SK-N-SH treated with all-trans-retinoic acid at 6 μM for 48 hours (cell line): ENCODE results near the gene PPOX.

Experiments
- ATAC-seq: fragments of 200-7000 bp; cut with Tn5 transposase; 3 replicates; pipeline ENCODE4 v1.9.1; 2020; ENCODE audit warnings: mild to moderate bottlenecking, moderate library complexity
- CSDC2 ChIP-seq: fragments of 250-450 bp; sonication (Bioruptor Pico); IDR thresholded peaks from 2 replicates; pipeline ENCODE4 v1.5.0; 2020; ENCODE audit warnings: mild to moderate bottlenecking, moderate library complexity
- ISL1 ChIP-seq: fragments of 250-450 bp; sonication (Bioruptor Pico); IDR thresholded peaks from 2 replicates; pipeline ENCODE4 v2.1.2; 2022; ENCODE audit warnings: mild to moderate bottlenecking, moderate library complexity
- OSR1 ChIP-seq: fragments of 250-450 bp; sonication (Bioruptor Pico); IDR thresholded peaks from 2 replicates; pipeline ENCODE4 v1.8.0; 2022; ENCODE audit warnings: moderate library complexity, mild to moderate bottlenecking, inconsistent platforms
- PPARA ChIP-seq: fragments of 250-450 bp; sonication (Bioruptor Pico); IDR thresholded peaks from 2 replicates; pipeline ENCODE4 v1.5.0; 2020; ENCODE audit warnings: mild to moderate bottlenecking, borderline replicate concordance
- SNAI2 ChIP-seq: fragments of 250-450 bp; sonication (Bioruptor Pico); IDR thresholded peaks from 2 replicates; pipeline ENCODE4 v1.5.0; 2020; ENCODE audit warnings: mild to moderate bottlenecking, moderate library complexity
- TOX ChIP-seq: fragments of 250-450 bp; sonication (Bioruptor Pico); IDR thresholded peaks from 2 replicates; pipeline ENCODE4 v1.8.0; 2021; ENCODE audit warnings: mild to moderate bottlenecking, moderate library complexity, borderline replicate concordance
- ZC3H10 ChIP-seq: fragments of 250-450 bp; sonication (Bioruptor Pico); IDR thresholded peaks from 2 replicates; pipeline ENCODE4 v1.5.1; 2021; ENCODE audit warnings: mild to moderate bottlenecking, moderate library complexity
- ZNF565 ChIP-seq: fragments of 450-650 bp; formaldehyde crosslinking; conservative IDR thresholded peaks from 2 replicates; pipeline ENCODE4 v1.5.0; 2020; ENCODE audit warnings: low read depth, mild to moderate bottlenecking, moderate library complexity
- ZNF70 ChIP-seq: fragments of 450-650 bp; formaldehyde crosslinking; IDR thresholded peaks from 2 replicates; pipeline ENCODE4 v1.5.0; 2020; ENCODE audit warnings: mild to moderate bottlenecking, moderate library complexity
- ZNF8 ChIP-seq: fragments of 450-650 bp; formaldehyde crosslinking; IDR thresholded peaks from 2 replicates; pipeline ENCODE4 v1.5.0; 2020; ENCODE audit warnings: mild to moderate bottlenecking, moderate library complexity
- TF ChIP-seq, protein P1 (sequence below): fragments of 250-450 bp; sonication (Bioruptor Pico); IDR thresholded peaks from 2 replicates; pipeline ENCODE4 v1.5.0; 2020; ENCODE audit warnings: mild to moderate bottlenecking, moderate library complexity
- TF ChIP-seq, protein P2 (sequence below): fragments of 250-450 bp; sonication (Bioruptor Pico); IDR thresholded peaks from 2 replicates; pipeline ENCODE4 v1.5.1; 2020; ENCODE audit warnings: low read depth, mild to moderate bottlenecking, moderate library complexity
- TF ChIP-seq, protein P3 (sequence below): fragments of 250-450 bp; sonication (Bioruptor Pico); IDR thresholded peaks from 2 replicates; pipeline ENCODE4 v1.8.0; 2021; ENCODE audit warnings: low read depth, mild to moderate bottlenecking, moderate library complexity, borderline replicate concordance
- TF ChIP-seq, protein P4 (sequence below): fragments of 250-450 bp; sonication (Bioruptor Pico); IDR thresholded peaks from 2 replicates; pipeline ENCODE4 v1.8.0; 2020; ENCODE audit warnings: mild to moderate bottlenecking, moderate library complexity, borderline replicate concordance
- TF ChIP-seq, protein P5 (sequence below): fragments of 250-450 bp; sonication (Bioruptor Pico); IDR thresholded peaks from 2 replicates; pipeline ENCODE4 v1.5.1; 2021; ENCODE audit warnings: mild to moderate bottlenecking, moderate library complexity

The PPOX gene

DNA sequence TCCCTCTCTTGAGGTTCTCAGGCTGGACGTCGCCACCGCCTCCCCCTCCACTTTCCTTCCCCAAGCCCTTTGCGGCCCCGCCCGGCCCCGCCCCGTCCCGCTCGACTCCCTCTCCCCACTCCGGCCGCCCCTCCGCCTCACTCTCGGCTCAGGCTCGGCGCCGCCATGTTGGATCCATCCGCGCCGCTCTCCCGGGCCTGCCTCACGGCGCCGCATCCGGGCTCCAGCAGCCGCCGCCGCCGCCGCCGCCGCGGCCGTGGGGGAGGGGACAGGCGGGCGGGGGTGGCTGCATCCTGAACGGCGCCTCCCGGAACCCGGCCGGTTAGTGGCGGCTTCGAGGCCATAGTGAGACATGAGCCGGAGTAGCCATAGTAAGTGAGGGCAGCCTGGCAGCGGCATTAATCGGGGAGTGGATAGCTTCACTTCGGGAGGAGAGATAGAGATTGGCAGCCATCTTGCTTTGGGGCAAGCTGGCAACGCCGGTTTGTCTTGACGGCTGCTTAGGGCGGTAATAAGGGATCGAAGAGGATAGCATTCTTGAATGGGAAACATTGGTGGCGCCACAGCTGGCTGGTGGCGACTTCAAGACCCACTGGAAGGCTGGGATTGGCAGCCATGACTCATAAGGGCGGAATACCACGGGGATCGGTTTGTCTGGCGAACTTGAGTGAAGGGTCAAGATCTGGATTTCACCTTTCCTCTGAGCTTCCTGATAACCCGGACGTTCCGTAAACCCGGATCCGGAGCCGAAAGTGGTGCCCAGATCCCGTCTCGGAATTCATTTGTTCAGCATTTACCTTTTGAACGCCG lies 33.6 kb upstream of the PPOX start, which contains the start of gene DEDD:
TSS of gene DEDD (minus strand) at position 258 of the 810 bp plus-strand sequence. CDS start 8,205 bp downstream, outside the sequence.
- TF ChIP-seq ZNF565 (CRISPR knock-in tag) (no peak), OSR1 (no peak), CSDC2 (CRISPR knock-in tag) (peak; percentile 69; the same call in 1 of the 2 replicates), TOX (0 out of 2 replicates have a peak, but pooled peaks have one; percentile 6)
- TF ChIP-seq, protein P1, sequence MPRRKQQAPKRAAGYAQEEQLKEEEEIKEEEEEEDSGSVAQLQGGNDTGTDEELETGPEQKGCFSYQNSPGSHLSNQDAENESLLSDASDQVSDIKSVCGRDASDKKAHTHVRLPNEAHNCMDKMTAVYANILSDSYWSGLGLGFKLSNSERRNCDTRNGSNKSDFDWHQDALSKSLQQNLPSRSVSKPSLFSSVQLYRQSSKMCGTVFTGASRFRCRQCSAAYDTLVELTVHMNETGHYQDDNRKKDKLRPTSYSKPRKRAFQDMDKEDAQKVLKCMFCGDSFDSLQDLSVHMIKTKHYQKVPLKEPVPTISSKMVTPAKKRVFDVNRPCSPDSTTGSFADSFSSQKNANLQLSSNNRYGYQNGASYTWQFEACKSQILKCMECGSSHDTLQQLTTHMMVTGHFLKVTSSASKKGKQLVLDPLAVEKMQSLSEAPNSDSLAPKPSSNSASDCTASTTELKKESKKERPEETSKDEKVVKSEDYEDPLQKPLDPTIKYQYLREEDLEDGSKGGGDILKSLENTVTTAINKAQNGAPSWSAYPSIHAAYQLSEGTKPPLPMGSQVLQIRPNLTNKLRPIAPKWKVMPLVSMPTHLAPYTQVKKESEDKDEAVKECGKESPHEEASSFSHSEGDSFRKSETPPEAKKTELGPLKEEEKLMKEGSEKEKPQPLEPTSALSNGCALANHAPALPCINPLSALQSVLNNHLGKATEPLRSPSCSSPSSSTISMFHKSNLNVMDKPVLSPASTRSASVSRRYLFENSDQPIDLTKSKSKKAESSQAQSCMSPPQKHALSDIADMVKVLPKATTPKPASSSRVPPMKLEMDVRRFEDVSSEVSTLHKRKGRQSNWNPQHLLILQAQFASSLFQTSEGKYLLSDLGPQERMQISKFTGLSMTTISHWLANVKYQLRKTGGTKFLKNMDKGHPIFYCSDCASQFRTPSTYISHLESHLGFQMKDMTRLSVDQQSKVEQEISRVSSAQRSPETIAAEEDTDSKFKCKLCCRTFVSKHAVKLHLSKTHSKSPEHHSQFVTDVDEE (CRISPR knock-in tag): peak; percentile 69
- TF ChIP-seq, protein P2, sequence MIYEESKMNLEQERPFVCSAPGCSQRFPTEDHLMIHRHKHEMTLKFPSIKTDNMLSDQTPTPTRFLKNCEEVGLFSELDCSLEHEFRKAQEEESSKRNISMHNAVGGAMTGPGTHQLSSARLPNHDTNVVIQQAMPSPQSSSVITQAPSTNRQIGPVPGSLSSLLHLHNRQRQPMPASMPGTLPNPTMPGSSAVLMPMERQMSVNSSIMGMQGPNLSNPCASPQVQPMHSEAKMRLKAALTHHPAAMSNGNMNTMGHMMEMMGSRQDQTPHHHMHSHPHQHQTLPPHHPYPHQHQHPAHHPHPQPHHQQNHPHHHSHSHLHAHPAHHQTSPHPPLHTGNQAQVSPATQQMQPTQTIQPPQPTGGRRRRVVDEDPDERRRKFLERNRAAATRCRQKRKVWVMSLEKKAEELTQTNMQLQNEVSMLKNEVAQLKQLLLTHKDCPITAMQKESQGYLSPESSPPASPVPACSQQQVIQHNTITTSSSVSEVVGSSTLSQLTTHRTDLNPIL (CRISPR knock-in tag): no peak
- TF ChIP-seq, protein P3, sequence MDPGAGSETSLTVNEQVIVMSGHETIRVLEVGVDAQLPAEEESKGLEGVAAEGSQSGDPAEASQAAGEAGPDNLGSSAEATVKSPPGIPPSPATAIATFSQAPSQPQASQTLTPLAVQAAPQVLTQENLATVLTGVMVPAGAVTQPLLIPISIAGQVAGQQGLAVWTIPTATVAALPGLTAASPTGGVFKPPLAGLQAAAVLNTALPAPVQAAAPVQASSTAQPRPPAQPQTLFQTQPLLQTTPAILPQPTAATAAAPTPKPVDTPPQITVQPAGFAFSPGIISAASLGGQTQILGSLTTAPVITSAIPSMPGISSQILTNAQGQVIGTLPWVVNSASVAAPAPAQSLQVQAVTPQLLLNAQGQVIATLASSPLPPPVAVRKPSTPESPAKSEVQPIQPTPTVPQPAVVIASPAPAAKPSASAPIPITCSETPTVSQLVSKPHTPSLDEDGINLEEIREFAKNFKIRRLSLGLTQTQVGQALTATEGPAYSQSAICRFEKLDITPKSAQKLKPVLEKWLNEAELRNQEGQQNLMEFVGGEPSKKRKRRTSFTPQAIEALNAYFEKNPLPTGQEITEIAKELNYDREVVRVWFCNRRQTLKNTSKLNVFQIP (CRISPR knock-in tag): peak; percentile 24; the same call in 1 of the 2 replicates
- ATAC-seq: peak; percentile 95

DNA sequence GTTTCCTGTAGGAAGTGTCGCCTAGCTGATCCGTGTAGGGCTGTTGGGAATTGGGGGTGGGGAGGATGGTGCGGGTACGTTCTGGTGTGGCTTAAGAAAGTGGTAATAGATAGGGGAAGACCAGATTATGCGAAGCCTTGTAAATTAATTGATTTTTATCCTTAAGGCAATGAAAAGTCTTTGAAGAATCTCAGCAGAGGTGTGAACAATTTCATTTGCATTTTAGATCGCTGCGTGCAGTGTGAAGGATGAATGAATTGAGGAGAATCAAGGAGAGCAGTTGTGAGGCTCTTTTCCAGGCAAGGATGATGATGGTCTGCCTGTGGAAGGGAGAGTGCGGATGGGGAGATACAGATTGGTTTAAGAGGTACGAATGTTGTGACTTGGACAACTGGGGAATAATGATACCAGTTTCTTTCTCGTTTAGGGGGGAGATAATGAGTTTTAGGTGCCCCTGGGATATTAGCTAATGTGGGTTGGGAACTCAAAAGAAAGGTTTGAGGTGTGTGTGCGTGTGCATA lies 32.9 kb upstream of the PPOX start:
- peak; percentile 11 for ATAC-seq
- TF ChIP-seq ISL1 (CRISPR knock-in tag) (no peak), ZNF70 (CRISPR knock-in tag) (no peak), ZNF8 (CRISPR knock-in tag) (no peak), PPARA (CRISPR knock-in tag) (no peak), TOX (no peak)
- TF ChIP-seq, protein P2 (CRISPR knock-in tag): no peak
- TF ChIP-seq, protein P4, sequence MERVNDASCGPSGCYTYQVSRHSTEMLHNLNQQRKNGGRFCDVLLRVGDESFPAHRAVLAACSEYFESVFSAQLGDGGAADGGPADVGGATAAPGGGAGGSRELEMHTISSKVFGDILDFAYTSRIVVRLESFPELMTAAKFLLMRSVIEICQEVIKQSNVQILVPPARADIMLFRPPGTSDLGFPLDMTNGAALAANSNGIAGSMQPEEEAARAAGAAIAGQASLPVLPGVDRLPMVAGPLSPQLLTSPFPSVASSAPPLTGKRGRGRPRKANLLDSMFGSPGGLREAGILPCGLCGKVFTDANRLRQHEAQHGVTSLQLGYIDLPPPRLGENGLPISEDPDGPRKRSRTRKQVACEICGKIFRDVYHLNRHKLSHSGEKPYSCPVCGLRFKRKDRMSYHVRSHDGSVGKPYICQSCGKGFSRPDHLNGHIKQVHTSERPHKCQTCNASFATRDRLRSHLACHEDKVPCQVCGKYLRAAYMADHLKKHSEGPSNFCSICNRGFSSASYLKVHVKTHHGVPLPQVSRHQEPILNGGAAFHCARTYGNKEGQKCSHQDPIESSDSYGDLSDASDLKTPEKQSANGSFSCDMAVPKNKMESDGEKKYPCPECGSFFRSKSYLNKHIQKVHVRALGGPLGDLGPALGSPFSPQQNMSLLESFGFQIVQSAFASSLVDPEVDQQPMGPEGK (CRISPR knock-in tag): no peak
- TF ChIP-seq, protein P5, sequence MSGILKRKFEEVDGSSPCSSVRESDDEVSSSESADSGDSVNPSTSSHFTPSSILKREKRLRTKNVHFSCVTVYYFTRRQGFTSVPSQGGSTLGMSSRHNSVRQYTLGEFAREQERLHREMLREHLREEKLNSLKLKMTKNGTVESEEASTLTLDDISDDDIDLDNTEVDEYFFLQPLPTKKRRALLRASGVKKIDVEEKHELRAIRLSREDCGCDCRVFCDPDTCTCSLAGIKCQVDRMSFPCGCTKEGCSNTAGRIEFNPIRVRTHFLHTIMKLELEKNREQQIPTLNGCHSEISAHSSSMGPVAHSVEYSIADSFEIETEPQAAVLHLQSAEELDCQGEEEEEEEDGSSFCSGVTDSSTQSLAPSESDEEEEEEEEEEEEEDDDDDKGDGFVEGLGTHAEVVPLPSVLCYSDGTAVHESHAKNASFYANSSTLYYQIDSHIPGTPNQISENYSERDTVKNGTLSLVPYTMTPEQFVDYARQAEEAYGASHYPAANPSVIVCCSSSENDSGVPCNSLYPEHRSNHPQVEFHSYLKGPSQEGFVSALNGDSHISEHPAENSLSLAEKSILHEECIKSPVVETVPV: no peak

DNA sequence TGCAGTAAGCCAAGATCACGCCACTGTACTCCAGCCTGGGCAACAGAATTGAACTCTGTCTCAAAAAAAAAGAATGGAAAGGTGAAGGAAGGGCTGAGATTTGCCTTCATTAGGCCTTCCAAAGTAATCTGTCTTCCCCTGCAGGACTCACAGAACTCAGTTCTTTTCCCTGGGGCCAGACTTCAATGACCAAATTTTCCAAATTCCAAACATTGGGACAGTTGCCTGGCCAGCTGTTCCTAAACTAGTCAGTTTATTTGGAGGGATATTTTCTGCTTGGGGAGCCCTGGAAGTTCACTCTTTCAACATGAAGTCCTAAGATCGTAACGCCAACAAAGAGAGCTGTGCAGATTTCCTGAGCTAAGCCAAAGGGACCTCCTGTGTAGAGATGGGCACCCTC lies 28.3 kb upstream of the PPOX start:
- TF ChIP-seq ZNF70 (CRISPR knock-in tag): no peak
- TF ChIP-seq, protein P4 (CRISPR knock-in tag): no peak
- no peak for TF ChIP-seq SNAI2 (CRISPR knock-in tag)
- TF ChIP-seq PPARA (CRISPR knock-in tag): no peak
- TF ChIP-seq, protein P3 (CRISPR knock-in tag): no peak
- TF ChIP-seq ZC3H10 (CRISPR knock-in tag): no peak
- no peak for ATAC-seq
